Uterus (tissue), 4 donors: ENCODE results near the gene CHMP5. TPM values are rescaled to one million over a fixed set of nuclear protein-coding genes. Genes with fewer than 3 reads are reported as not detected.

Experiments
- DNase-seq, 2 donors: peaks; one replicate each; pipeline ENCODE4 v3.0.0-alpha.2; 2019 to 2020
- H3K27ac ChIP-seq, 2 donors: fragments of 200-600 bp; sonication (generic); 1 replicate in 1 of 2; 2 replicates in 1 of 2; pipeline ENCODE4 v1.5.1; 2016 to 2018
- H3K27me3 ChIP-seq, 2 donors: fragments of 200-600 bp; sonication (generic); one replicate each; pipeline ENCODE4 v1.5.1; 2018 to 2019; ENCODE audit warnings: control low read depth in 1 of 2
- H3K36me3 ChIP-seq, 2 donors: fragments of 200-600 bp; sonication (generic); one replicate each; pipeline ENCODE4 v1.5.1; 2019; ENCODE audit warnings: control low read depth in 1 of 2
- H3K4me1 ChIP-seq, 2 donors: fragments of 200-600 bp; sonication (generic); one replicate each; pipeline ENCODE4 v1.5.1; 2018 to 2019; ENCODE audit warnings: control low read depth in 1 of 2
- H3K4me3 ChIP-seq, 2 donors: fragments of 200-600 bp; sonication (generic); 1 replicate in 1 of 2; 2 replicates in 1 of 2; pipeline ENCODE4 v1.5.1; 2018 to 2019; ENCODE audit warnings: mild to moderate bottlenecking in 1 of 2
- H3K9me3 ChIP-seq, 2 donors: fragments of 200-600 bp; sonication (generic); one replicate each; pipeline ENCODE4 v1.5.1; 2019; ENCODE audit warnings: control low read depth in 1 of 2
- POLR2A ChIP-seq, 2 donors: fragments of 450-650 bp; IDR thresholded peaks; one replicate each; pipeline ENCODE4 v1.6.1; 2016; ENCODE audit warnings: antibody characterized with exemption in 2 of 2, mild to moderate bottlenecking in 1 of 2, moderate library complexity in 1 of 2
- intact Hi-C: fragments of 100-400 bp; cut with DNase I; formaldehyde crosslinking; loops from one replicate; pipeline ENCODE4 v1.15.1; 2023; ENCODE audit warnings: low total_unique reads
- total RNA-seq, 4 donors: library from RNA; depleted of rRNA in 3 of 4; stranded (reverse); fragments of >200 nt in 3 of 4; gene quantifications; one replicate each; pipeline versions ENCODE4 v1.1.0 to v1.2.4, GENCODE V29; 2014 to 2023
- TF ChIP-seq, protein P1 (sequence below), 4 experiments: fragments of 200-600 bp in 2 of 4; fragments of 450-650 bp in 2 of 4; sonication (generic) in 2 of 4; IDR thresholded peaks; one replicate each; pipeline ENCODE4 v1.5.1; 2016 to 2019; ENCODE audit warnings: antibody characterized with exemption in 4 of 4, mild to moderate bottlenecking in 2 of 4, moderate library complexity in 1 of 4
- donor health status: DM: yes; HTN: yes; CAD: no.

The CHMP5 gene
- total RNA-seq, 4 donors from 2014 or later = 53.5 to 91.7 (median 61.7) TPM

DNA sequence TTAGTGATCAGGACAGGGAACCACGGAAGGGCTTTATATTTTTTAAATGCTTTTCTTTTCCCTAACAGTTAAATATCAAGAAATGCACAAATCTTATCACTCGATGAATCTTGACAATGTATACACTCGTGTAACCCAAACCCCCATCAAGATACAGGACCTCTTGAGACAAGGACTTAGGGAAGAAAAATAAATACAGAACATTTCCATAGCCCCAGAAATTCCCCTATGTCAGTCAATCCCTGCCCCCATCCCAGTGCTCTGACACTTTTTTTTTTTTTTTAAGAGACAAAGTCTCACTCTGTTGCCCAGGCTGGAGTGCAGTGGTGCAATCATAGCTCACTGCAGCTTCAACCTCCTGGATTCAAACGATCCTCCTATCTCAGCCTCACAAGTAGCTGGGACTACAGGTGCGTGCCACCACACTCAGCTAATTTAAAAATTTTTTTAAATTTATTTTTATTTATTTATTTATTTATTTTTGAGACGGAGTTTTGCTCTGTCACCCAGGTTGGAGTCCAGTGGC is 22.2 kb upstream of the CHMP5 start:
- Histone ChIP-seq H3K36me3 (no peaks in the 10 kb centered on the region), H3K4me3 (no peak overlapping the region), H3K9me3 (no peaks in the 10 kb centered on the region), H3K27me3 (no peaks in the 10 kb centered on the region), H3K27ac (no peak overlapping the region), H3K4me1 (no peaks in the 10 kb centered on the region)
- DNase-seq = no peak
- no peak for TF ChIP-seq POLR2A (IDR thresholded peaks at IDR 0.05)
- TF ChIP-seq, protein P1, sequence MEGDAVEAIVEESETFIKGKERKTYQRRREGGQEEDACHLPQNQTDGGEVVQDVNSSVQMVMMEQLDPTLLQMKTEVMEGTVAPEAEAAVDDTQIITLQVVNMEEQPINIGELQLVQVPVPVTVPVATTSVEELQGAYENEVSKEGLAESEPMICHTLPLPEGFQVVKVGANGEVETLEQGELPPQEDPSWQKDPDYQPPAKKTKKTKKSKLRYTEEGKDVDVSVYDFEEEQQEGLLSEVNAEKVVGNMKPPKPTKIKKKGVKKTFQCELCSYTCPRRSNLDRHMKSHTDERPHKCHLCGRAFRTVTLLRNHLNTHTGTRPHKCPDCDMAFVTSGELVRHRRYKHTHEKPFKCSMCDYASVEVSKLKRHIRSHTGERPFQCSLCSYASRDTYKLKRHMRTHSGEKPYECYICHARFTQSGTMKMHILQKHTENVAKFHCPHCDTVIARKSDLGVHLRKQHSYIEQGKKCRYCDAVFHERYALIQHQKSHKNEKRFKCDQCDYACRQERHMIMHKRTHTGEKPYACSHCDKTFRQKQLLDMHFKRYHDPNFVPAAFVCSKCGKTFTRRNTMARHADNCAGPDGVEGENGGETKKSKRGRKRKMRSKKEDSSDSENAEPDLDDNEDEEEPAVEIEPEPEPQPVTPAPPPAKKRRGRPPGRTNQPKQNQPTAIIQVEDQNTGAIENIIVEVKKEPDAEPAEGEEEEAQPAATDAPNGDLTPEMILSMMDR (IDR thresholded peaks at IDR 0.05) = no peak
- intact Hi-C loops = no loop called here

DNA sequence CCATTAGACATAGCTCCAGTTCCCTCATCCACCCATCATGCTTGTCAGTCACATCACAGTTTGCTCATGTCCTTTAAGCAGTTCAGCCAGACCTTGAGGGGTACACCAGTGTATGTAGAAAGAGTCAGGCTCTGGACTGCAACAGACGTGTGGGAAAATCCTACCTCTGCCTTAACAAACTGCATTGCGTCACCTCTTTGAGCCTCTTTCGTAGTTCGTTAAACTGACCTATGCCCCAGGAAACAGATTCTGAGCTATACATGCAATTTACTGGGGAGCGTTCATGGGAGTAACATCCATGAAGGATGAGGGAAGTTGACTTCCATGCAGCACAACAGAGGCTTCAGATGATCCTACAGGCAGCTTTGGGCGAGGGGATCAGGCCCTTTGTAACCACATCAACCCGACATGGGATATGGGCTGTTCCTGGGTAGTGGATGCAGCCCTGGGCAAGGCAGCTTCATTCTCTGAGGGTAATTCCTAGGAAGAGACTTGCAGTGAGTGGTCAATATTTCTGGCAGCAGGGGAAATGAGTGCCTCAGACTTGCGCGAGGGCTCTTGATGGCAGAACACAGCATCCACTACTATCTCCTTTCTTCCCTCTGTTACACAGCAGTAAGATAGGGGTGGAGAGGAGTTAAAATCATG is 20.6 kb upstream of the CHMP5 start:
- no peak for DNase-seq
- TF ChIP-seq, protein P1 (IDR thresholded peaks at IDR 0.05) = no peak
- TF ChIP-seq POLR2A (IDR thresholded peaks at IDR 0.05) = no peak
- intact Hi-C loops = no loop called here
- Histone ChIP-seq H3K36me3 (no peaks in the 10 kb centered on the region), H3K27ac (no peak overlapping the region), H3K4me3 (no peak overlapping the region), H3K27me3 (no peaks in the 10 kb centered on the region), H3K9me3 (no peaks in the 10 kb centered on the region), H3K4me1 (no peaks in the 10 kb centered on the region)

DNA sequence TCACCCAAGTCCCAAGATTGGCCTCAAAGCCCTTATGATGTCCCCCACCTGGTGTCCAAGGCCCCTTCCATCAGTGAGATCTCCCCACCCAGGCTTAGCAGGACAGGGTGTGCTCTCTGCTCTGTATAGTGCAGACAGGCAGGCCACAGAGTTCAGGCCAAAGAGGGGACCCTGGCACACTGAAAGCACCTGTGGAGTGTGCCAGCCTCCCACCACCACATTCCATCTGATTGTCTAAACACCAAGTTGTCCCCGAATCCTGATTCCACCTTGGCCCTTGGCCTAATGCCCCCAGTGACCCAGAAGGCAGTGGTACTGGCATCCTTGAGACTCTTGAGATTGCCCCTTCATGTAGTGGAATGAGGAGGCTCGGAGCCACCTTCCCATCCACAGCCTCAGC is 19.5 kb upstream of the CHMP5 start:
- no peak overlapping the region for H3K4me3 ChIP-seq
- no peak overlapping the region for H3K27ac ChIP-seq
- no peak for DNase-seq
- intact Hi-C loops = no loop called here
- H3K9me3 ChIP-seq = no peaks in the 10 kb centered on the region
- H3K27me3 ChIP-seq = no peaks in the 10 kb centered on the region
- no peaks in the 10 kb centered on the region for H3K4me1 ChIP-seq
- TF ChIP-seq, protein P1 (IDR thresholded peaks at IDR 0.05) = no peak
- TF ChIP-seq POLR2A (IDR thresholded peaks at IDR 0.05) = no peak
- H3K36me3 ChIP-seq = no peaks in the 10 kb centered on the region

DNA sequence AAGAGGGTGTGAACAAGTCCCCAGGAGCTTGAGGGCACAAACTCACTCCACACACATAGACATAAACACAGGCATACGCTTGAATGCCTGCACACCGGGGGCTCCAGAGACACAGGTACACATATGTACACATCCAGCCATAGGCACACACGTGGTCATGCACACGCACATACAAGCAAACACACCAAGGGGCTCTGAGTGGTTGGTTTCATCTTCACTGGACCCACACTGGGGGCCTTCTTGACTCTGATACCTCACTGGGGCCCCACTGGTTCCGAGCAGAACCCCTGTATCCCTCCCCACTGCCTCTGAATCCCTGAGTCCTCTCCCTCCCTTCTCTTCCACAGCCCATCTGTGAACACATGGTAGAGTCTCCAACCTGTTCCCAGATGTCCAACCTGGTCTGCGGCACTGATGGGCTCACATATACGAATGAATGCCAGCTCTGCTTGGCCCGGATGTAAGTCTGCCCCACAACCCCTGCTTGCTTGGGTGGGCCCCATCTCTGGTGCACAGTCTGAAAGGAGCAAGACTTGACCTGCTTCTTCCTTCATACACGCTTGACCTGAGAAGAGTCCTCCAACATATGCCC is 18.5 kb upstream of the CHMP5 start:
- Histone ChIP-seq H3K36me3 (no peaks in the 10 kb centered on the region), H3K27me3 (no peaks in the 10 kb centered on the region), H3K4me1 (no peaks in the 10 kb centered on the region), H3K4me3 (no peak overlapping the region), H3K27ac (no peak overlapping the region), H3K9me3 (no peaks in the 10 kb centered on the region)
- TF ChIP-seq POLR2A (IDR thresholded peaks at IDR 0.05) = no peak
- TF ChIP-seq, protein P1 (IDR thresholded peaks at IDR 0.05) = no peak
- no peak for DNase-seq
- intact Hi-C loops = no loop called here

DNA sequence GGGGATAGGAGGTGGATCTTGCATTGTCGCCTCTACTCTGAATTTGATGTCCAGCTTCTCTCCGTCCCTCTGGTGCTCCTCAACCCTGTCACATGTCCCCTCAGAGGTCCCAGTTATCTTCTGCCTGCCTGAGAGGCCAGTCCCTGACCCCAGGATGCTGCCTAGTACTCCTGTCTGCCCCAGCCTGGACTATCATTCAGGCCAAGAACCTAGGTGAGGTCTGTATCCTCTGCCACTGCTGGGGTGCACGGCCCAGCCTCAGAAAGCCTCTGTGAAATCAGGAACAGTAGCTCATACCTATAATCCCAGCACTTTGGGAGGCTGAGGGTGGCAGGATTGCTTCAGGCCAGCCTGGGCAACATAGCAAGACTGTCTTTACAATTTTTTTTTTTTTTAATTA is 16.2 kb upstream of the CHMP5 start:
- intact Hi-C loops = no loop called here
- no peak for DNase-seq
- TF ChIP-seq, protein P1 (IDR thresholded peaks at IDR 0.05) = no peak
- no peak for TF ChIP-seq POLR2A (IDR thresholded peaks at IDR 0.05)
- no peaks in the 10 kb centered on the region for H3K27me3 ChIP-seq
- no peaks in the 10 kb centered on the region for H3K9me3 ChIP-seq
- H3K4me3 ChIP-seq = no peak overlapping the region
- H3K27ac ChIP-seq = no peak overlapping the region
- H3K36me3 ChIP-seq = no peaks in the 10 kb centered on the region
- no peaks in the 10 kb centered on the region for H3K4me1 ChIP-seq
